Prostate gland (tissue), 2 donors: Measurements from ENCODE around the gene MGAT5.

Experiments used
- CTCF ChIP-seq, 4 experiments: fragments of 200-600 bp in 2 of 4; fragments of 450-650 bp in 2 of 4; sonication (generic) in 2 of 4; IDR thresholded peaks; 1 replicate in 3 of 4; 2 replicates in 1 of 4; pipeline ENCODE4 v1.5.1; 2016 to 2019; ENCODE audit warnings: antibody characterized with exemption in 4 of 4, mild to moderate bottlenecking in 2 of 4, moderate library complexity in 2 of 4
- POLR2A ChIP-seq: fragments of 450-650 bp; IDR thresholded peaks from one replicate; pipeline ENCODE4 v1.6.1; 2016; ENCODE audit warnings: antibody characterized with exemption, mild to moderate bottlenecking
- POLR2AphosphoS5 ChIP-seq: sonication (generic); formaldehyde crosslinking; IDR thresholded peaks from one replicate; pipeline ENCODE4 v1.6.1; 2017; ENCODE audit warnings: antibody characterized with exemption

GRCh38 chr2:134370655-134371445 lies 117.0 kb downstream of the MGAT5 start:
- TF ChIP-seq CTCF (IDR thresholded peaks at IDR 0.05) (no peak), POLR2A (no peak), POLR2AphosphoS5 (no peak)
